HPDE6-E6E7 (cell line): ENCODE measurements around the gene TRIM41.
"Not testable (repeated sequence)": the region's sequence is repeated elsewhere in the genome, so short reads cannot be mapped to it uniquely, and the experiment has no call there.

Source experiments
- DNase-seq: peaks from one replicate; pipeline ENCODE4 v3.0.0; 2011; ENCODE audit warnings: missing footprints; ENCODE audit errors: extremely low spot score

The TRIM41 gene

DNA sequence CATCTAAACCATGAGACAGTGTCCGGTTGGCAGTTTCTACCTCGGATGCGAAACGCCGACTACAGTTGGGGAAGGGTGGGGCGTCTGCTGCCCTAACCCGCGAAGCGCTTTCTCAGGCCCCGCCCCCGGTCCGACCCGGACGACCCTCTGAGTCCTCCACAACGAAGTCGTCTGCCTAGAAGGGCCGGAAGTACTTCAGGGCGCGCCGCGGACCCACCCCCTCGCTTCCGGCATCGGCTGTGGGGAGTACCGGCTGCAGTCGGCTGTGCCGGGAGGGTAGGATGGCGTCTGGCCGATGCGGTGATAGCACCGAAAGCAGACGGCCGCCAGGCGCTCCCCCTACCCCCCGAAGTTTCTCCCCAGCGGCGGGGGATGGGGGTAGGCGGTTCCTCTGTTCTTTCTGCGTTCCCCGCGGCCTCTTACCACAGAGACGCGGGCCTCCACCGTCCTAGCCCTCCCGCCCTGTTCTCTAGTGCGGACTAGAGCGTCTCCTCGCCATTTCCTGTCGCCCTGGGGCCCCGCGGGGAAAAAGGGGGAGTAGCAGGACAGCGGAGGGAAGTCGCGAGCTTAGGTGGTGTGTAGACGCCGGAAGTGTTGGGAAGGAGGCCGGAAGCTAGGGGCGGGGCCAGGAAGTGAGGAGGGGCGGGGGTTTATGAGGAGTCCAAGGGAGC lies at the start of gene TRIM41:
Gene TRIM41, plus strand, starts transcription at position 224 of the 671 bp plus-strand sequence. CDS start 719 bp downstream, outside the sequence.
- peak; percentile 87 for DNase-seq

DNA sequence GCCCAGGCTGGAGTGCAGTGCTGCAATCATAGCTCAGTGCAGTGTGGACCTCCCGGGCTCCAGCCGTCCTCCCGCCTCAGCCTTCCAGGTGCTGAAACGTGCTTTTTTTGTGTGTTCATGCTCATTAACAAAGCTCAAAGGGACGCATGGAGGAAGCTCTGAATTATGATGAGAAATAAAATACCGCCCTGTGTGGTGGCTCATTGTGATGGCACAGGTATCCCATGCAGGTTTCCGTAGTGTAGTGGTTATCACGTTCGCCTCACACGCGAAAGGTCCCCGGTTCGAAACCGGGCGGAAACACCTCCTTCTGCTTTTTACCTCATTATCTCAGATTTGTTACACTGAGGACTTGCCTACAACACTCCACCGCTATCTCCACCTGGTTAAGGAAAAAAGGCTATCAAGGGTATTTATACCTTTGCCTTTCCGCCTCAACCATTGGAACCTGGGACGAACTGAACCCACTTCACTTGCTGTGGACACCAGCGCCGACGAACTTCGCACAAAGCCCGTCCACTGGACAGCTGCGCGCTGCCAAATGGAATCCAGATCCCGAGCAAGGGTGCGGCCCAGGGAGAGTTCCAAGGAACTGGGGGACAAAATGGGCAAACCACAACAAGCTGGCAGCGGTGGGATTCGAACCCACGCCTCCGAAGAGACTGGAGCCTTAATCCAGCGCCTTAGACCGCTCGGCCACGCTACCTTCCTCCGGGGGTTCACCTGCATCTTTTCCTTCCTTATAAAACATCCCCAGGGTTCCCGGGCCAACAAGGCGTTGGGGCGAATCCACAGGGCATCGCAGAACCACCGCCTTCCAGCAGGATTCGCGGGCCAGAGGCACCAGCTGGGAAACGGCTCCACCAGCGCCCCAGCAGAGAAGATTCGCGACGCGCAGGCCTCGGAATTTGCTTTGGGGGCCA lies 49.4 kb upstream of the TRIM41 start:
- no peak for DNase-seq

DNA sequence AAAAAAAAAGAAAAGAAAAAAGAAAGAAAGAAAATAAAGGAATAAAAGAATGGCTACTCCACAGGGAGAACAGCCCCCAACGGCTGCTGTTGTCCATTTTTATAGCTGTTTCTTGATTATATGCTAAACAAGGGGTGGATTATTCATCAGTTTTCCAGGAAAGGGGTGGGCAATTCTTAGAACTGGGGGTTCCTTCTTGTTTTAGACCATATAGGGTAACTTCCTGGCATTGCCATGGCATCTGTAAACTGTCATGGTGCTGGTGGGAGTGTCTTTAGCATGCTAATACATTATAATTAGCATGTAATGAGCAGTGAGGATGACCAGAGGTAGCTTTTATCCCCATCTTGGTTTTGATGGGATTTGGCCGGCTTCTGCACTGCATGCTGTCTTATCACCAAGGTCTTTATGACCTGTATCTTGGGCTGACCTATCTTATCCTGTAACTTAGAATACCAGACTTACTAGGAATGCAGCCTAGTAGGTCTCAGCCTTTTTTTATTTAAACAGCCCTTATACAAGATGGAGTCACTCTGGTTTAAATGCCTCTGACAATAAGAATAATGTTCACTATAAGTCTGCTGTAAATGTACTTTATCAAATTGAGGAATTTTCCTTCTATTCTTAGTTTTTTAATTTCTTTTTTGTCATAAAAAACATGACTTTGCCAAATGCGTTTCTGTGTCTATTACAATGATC lies 46.7 kb upstream of the TRIM41 start:
- no peak for DNase-seq

DNA sequence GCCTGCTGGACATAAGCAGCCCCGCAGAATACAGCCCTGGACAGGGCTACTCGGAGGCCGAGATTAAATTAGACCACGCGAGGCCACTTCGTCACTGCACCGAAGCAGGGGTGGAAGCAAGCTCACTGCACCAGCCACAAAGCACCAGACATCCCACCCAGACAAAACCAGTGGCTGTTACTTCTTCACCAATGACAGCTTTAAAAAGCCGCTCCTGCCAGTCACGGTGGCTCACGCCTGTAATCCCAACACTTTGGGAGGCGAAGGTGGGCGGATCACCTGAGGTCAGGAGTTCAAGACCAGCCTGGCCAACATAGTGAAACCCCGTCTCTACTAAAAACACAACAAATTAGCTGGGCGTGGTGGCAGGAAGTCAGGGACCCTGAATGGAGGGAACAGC lies 45.5 kb upstream of the TRIM41 start:
- DNase-seq, result not testable (repeated sequence)

DNA sequence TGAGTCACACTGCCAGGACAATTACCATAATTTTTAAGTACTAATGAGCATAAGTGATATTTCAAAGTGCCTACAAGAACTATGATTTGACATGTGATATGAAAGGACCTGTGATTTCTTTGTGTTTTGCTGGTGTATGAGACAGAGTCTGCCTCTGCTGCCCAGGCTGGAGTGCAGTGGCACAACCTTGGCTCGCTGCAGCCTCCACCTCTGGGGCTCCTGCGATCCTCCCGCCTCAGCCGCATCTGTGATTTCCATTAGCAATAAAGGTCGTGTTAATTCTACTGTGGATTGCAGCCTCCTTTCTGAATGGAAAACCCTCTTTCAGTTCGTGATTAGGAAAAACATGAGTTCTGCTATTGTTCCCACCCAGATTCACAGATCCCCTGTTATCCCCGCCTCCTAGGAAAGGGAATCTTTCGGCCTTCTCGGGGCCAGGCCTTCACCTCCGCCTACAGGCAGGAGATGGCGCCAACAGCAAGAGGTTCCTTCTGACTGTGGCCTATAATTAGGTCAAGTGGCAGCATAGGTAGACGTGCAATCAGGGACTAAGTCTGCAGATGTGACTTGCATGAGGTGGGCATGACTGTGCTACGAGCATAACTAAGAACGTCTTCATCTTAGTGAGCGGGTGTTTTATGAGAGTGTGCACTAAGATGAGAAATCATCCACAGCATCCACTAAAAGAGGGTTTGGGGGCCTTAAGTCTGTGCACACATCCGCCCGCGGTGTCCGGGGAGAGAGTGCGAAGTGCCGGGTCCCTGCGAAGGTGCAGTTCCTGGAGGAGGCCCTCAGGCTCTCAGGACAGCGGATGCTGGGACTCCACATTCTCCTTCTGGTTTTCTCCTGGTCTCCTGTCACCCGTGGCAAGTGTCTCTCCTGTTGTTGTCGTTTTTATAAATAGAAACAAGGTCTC lies 41.2 kb upstream of the TRIM41 start:
- no peak for DNase-seq

DNA sequence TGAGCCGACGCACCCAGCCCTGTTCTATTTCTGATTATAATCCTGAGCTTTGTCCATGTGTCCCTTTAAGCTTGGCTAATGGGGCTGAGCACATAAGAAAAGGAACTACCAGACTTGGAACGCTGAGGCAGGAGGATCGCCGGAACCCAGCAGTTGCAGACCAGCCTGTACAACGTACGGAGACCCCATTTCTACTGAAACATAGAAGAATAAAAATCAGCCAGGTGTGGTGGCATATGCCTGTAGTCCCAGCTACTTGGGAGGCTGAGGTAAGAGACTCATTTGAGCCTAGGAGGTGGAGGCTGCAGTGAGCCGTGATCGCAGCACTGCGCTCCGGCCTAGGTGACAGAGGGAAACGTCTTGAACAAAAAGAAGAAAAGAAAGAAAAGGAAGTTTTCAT lies 40.4 kb upstream of the TRIM41 start:
- no peak for DNase-seq

DNA sequence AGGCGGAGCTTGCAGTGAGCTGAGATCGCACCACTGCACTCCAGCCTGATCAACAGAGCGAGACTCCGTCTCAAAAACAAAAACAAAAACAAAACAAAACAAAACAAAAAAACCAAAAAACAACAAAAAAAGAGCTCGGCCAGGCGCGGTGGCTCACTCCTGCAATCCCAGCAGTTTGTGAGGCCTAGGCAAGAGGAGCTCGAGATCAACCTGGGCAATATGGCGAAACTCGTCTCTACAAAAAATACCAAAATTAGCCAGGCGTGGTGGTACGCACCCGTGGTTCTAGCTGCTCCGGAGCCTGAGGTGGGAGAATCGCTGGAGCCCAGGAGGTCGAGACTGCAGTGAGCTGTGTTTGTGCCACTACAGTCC lies 38.2 kb upstream of the TRIM41 start:
- no peak for DNase-seq

DNA sequence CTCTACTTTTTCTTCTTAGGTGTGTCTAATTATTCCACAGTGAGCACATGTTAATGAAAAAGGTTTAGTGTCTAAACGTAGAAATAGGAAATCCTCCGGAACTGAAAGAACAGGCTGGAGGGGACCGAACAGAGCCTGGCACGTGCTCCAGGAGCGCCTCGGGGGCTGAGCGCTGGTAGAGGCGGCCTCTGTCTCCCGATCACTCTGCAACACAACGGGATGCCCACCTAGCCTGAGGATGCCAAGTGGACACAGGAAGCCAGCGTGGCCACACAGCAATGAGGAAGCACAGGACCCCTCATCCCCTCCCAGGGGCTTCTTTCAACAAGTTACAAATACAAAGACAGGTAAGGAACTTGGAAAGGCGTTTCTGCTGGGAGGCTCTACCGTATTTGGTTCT lies 37.5 kb upstream of the TRIM41 start:
- DNase-seq, result no peak

DNA sequence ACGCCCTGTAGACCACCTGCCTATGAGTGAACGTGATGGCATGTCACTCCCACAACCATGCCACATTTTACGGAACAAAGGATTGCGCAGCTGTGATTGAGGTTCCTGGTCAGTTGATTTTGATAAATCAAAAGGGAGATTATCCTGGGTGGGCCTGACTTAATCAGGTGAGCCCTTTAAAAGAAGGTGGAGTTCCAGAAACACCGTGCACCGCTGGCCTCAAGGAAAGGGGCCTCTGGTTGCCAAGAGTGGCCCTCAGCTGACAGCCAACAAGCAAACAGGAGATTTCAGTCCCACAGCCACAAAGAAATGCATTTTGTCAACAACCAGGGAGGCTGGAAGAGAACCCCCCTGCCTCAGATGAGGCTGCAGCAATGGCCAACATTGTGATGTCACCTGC lies 37.1 kb upstream of the TRIM41 start:
- DNase-seq, result no peak

DNA sequence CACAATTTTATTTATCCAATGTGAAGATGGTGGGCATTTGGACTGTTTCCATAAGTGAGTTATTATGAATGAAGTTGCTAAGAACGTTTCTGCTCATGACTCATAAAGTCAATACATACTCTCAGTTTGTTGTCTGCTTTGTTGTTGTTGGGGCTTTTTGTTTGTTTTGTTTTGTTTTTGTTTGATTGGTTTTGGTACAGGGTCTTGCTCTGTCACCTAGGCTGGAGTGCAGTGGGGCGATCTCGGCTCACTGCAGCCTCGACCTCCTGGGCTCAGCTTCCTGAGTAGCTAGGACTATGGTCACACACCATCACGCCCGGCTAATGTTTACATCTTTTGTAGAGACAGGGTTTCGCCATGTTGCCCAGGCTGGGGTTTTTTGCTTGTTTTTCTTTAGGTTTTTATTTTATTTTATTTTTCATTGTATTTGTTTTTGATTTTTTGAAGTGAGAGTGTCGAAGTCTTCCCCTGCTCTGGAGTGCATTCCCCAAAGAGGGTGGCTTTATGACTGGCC lies 36.0 kb upstream of the TRIM41 start:
- no peak for DNase-seq

DNA sequence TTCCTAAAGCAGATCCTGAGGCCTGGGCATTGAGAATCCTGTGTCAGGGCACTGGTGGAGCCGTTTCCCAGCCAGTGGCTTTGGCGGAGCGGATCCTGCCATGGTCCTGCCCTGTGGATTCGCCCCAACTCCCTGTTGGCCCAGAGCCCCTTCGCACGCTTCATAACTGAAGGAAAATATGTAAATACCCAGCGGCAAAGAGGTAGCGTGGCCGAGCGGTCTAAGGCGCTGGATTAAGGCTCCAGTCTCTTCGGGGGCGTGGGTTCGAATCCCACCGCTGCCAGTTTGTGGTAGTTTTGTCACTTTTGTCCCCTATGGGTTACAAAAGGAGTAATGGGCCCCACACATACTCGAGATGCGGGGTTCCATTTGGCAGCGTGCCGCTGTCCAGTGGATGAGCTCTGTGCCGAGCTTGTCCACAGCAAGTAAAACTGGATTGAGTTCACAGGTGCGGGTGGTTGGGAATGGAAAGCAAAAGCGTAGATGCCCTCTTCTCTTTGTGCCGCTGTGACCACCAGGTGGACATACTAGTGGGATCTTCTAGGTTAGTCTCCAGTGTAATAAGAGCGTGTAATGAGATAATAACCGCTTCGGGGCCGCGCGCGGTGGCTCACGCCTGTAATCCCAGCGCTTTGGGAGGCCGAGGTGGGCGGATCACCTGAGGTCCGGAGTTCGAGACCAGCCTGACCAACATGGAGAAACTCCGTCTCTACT lies 35.4 kb upstream of the TRIM41 start:
- no peak for DNase-seq

DNA sequence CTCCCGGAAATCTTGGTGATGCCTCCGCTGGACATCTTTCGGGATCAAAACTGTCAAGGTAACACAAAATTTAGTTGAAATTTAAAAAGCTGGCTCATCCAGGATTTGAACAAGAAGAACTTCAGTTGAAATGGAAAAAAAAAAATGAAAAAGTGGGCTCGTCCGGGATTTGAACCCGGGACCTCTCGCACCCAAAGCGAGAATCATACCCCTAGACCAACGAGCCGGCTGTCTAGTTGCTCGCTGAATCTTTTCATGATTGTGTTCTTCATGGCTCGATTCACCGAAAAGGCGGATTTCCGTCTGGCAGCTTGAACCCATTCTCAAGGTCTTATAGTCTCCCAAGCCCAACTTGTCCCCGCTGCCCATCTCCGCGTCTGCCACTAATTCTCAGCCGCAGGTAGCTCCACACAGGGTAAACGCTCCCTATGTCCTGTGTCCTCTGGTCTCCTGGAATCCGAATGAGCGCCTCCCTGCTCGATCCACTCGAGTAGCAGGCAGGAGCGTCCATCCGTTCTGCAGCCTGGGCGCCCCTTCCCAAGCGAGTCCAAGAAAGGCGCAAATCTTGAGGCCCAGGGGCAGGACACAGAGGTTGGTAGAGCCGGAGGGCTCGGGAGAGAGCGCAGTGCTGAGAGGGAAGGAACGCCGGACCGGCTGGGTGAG lies 34.2 kb upstream of the TRIM41 start:
- DNase-seq, result no peak

DNA sequence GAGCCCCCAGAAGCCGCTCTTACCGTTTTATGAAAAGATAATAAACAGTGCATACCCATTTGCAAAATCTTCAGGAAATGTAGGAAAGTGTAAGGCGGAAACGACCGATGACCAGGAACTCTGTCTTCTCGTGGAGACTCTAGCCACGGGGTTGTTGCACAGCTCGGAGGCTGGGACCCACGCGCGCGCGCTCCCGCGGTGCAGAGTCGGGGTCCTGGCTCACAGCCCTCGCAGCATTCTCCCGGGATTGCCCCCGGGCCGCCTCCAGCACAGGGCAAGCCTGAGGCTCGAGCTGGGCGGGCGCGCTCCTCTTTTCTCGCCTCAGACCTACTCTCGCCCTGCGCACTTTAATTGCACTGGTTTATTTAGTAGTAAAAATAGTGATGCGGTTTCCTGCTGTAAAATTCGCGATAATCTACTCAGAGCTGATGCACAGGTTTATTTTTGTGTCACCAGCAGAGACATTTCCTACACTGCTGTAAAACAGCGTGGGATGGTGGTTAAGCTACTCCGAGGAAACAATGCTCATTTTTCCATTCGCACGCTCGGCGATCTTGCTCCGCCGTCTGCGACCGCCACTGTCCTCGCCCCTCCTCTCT lies 33.6 kb upstream of the TRIM41 start:
- no peak for DNase-seq

DNA sequence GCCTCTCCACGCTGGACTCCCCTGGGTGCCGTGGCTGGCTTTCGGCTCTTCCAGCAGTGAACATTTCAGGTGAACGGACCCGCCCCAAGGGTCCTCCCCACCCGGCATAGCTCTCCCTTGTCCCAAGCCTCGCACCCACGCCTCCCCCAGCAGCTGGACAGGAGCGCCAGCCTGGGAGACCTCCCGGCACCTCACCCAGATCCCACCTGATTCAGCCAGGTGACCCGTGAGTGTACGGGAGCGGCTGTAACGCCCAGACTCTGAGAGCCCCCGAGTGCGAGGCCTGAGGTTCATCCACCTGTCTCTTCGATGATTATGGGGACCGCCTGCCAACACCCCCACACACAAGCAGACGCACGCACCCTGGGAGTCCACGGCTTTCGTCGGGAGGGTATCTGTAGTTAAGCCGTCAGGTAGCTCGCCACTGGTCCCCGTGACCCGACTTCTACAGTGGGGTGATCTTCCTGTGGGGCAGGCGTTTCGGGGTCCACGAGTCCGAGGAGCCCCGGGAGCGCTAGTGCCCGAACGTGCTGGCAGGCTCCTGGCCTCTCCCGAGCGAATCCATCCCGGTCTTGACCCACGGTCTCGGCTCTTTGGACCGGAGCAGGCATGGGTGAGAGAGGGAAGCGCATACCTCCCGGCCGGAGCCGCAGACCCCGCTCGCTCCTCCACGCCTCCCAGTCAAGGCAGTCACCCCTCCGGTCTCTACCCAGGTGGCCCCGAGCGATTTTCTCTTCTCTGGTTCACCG lies 32.9 kb upstream of the TRIM41 start:
- DNase-seq, result no peak

DNA sequence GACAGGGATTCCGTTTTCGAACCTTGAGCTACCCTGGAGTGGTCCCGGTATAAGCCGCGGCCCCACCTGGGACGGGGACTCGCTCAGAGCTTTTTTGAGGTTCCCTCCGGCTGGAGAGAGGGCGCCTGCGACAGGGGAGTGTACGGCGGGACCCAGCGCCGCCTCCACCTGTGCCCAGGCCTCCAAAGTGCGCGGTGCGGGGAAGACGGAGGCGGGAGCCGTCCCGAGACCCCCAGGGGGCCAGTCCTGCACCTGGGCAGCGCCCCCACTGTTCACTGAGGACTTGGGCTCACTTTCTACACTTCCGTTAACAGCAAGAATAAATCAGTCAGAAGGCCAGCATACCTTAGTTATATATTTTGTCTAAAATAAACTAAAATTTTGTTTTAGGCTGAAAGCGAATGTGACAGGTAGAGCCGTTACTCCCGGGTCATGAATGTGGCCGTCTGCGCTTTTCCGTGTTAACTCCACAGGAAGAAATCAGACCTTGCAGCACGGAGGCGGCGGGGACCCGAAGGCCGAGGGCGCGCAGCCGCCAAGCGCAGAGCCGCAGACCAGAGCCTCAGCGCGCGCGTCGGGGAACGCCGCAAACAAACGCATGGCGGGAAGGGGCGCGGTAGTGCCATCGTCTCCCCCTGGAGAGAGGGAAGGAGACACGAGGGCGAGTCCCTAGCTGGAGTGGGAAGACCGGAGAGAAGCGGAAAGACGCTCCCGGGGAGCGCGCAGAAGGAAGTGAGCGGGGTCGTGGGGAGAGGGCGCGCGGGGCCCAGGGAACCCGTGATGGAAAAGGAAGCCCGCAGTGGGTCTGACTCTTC lies 32.2 kb upstream of the TRIM41 start:
- DNase-seq, result no peak

DNA sequence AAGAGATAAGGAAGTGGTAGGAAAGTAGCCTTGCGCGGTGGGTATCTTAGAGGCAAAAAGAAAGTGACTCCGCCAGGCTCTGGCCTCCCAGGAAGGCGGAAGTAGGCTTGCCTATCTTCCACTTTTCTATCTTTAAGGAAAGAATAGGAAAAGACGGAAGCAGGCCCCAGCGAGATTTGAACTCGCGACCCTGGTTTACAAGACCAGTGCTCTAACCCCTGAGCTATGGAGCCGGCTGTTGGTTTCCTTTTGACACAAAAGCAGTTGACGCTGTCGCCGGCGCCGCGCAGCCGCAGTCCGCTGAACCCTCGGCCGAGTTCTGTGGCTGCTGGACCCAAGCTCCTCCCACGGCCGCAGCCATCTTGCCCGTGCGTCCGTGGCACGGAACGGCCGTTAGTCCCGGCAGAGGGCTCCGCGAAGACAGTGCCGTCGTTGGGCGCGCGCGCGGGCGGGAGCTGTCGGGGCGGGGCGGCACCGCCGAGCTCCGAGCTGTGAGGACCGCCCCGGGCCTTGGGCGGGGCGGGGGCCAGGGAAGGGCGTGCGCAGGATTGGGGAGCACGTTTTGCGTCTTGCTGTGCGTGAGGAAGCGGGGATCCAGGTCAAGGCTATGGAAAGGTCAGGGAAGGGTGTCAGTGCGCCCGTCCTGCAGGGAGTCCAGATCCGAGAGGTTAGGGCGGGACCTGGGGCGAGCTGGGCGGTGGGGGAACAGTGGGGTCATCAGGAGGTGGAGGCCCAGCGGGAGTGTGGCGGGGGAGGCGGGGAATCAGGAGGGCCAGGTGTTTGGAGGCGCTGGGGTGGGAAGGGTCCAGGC lies 31.4 kb upstream of the TRIM41 start:
- no peak for DNase-seq
